ENCODE measurements around the gene ZNF616.

ZNF616 gene

DNA sequence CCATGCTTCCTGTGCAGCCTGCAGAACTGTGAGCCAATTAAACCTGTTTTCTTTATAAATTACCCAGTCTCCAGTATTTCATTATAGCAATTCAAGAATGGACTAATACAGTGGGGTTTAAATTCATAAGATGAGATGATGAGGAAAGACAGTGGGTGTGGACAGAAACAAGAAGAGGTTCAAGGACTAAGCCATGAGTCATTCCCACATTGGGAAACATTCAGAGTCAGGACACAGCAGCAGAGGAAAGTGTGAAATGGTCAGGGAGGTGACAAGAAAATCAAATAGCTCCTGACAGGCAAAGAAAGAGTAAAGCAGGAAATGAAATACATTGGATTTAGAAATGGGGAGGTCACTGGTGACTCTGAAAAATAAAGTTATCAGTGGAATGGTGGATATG lies 53.3 kb downstream of the ZNF616 start:
- no peak for DNase-seq (ENCODE audit: low read depth)
- H3K4me3 ChIP-seq (ENCODE audit: low read length), result no peak overlapping the region
- TF ChIP-seq, protein P1, sequence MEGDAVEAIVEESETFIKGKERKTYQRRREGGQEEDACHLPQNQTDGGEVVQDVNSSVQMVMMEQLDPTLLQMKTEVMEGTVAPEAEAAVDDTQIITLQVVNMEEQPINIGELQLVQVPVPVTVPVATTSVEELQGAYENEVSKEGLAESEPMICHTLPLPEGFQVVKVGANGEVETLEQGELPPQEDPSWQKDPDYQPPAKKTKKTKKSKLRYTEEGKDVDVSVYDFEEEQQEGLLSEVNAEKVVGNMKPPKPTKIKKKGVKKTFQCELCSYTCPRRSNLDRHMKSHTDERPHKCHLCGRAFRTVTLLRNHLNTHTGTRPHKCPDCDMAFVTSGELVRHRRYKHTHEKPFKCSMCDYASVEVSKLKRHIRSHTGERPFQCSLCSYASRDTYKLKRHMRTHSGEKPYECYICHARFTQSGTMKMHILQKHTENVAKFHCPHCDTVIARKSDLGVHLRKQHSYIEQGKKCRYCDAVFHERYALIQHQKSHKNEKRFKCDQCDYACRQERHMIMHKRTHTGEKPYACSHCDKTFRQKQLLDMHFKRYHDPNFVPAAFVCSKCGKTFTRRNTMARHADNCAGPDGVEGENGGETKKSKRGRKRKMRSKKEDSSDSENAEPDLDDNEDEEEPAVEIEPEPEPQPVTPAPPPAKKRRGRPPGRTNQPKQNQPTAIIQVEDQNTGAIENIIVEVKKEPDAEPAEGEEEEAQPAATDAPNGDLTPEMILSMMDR (conservative IDR thresholded peaks at IDR 0.05; ENCODE audit: low read depth, low read length), result no peak

DNA sequence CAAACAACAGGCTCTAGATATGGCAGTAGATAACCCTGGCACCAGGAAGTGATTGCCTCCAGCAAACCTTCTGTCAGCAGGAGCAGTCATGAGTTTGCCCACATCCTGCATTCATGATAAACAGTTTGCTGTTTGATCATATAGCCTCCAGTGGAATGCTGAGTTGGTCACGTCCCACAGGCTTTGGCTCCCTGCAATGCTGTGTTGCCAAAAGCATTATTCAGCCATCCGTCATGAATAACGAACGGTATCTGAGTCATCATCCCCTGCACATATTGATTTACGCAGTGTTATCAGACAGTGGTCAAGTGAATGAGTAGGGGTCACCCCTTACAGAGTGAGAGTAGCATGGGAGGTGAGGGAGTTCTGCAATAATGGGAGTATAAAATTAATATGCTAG lies 69.2 kb downstream of the ZNF616 start:
- DNase-seq (ENCODE audit: low read depth), result no peak
- no peak overlapping the region for H3K4me3 ChIP-seq (ENCODE audit: low read length)
- TF ChIP-seq, protein P1 (conservative IDR thresholded peaks at IDR 0.05; ENCODE audit: low read depth, low read length), result no peak

DNA sequence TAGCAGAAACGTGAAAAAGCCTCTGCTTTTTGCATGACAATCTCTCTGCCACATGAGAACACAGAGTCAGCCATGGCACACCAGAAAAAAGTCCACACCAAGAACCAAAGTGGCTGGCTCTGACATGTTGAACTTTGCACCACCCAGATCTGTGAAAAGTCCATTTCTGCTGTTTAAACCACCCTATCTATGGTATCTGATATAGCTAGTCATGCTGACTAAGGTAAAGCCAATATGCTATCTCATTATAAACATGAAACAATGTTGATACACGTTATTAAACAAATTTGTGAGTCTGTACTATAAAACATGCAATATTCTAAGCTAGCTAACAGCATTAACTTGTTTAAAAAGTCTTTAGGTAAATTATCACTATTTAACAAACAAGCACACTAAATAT lies 70.1 kb downstream of the ZNF616 start:
- H3K4me3 ChIP-seq (ENCODE audit: low read length), result no peak overlapping the region
- TF ChIP-seq, protein P1 (conservative IDR thresholded peaks at IDR 0.05; ENCODE audit: low read depth, low read length), result no peak
- no peak for DNase-seq (ENCODE audit: low read depth)

DNA sequence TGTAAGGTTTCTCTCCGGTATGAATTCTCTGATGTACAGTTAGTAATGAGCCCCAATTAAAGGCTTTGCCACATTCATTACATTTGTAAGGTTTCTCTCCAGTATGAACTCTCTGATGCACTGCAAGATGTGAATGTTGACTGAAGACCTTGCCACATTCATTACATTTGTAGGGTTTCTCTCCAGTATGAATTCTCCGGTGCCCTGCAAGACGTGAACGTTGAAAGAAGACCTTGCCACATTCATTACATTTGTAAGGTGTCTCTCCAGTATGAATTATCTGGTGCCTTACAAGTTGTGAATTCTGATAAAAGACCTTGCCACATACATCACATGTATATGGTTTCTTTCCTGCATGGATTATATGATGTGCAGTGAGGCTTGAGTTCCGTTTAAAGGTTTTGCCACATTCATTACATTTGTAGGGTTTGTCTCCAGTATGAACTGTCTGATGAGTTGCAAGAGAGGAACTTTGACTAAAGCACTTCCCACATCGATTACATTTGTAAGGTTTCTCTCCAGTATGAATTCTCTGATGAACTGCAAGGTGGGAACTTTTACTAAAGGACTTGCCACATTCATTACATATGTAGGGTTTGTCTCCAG lies 73.4 kb downstream of the ZNF616 start:
- H3K4me3 ChIP-seq (ENCODE audit: low read length), result no peak overlapping the region
- TF ChIP-seq, protein P1 (conservative IDR thresholded peaks at IDR 0.05; ENCODE audit: low read depth, low read length), result no peak
- DNase-seq (ENCODE audit: low read depth), result no peak

DNA sequence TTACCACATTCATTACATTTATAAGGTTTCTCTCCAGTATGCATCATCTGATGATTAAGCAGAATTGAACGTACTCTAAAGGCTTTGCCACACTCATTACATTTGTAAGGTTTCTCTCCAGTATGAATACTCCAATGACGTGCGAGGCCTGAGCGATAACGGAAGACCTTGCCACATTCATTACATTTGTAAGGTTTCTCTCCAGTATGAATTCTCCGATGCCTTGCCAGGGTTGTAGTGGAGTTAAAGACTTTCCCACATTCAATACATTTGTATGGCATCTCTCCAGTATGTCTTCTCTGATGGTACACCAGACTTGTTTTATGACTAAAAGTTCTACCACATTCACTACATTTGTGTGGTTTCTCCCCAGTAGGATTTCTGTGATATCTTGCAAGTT lies 74.3 kb downstream of the ZNF616 start:
- TF ChIP-seq, protein P1 (conservative IDR thresholded peaks at IDR 0.05; ENCODE audit: low read depth, low read length), result no peak
- no peak overlapping the region for H3K4me3 ChIP-seq (ENCODE audit: low read length)
- DNase-seq (ENCODE audit: low read depth), result no peak

Measured in retinal pigment epithelial cell (primary cell).